Airway epithelial cell (primary cell): Measurements from ENCODE around the gene MAMDC4. TPM values are rescaled to one million over a fixed set of nuclear protein-coding genes. Genes with fewer than 3 reads are reported as not detected.

Source experiments
- total RNA-seq: library from RNA; depleted of rRNA; stranded (reverse); fragments of >200 nt; gene quantifications from 2 replicates; pipeline ENCODE4 v1.2.3, GENCODE V29; 2015

Gene MAMDC4
- 0.74 and 1.4 TPM in 2 replicates for total RNA-seq

GRCh38 chr9:136851941-136852663 is at the start of gene MAMDC4:
Gene MAMDC4 (plus strand): TSS chr9:136852346. CDS start chr9:136852417, 71 bp downstream.

GRCh38 chr9:136807281-136808074 is 44.7 kb upstream of the MAMDC4 start, which contains the start of gene RABL6:
Gene RABL6 (plus strand): TSS chr9:136807948. CDS start chr9:136808197, 249 bp downstream.

GRCh38 chr9:136842380-136842948 is 9.7 kb upstream of the MAMDC4 start, which contains the start of gene AJM1:
Gene AJM1 (plus strand): TSS chr9:136842478. CDS start chr9:136844415, 1,937 bp downstream.

GRCh38 chr9:136849038-136849959 is 2.8 kb upstream of the MAMDC4 start, which contains the start of gene PHPT1:
Gene PHPT1 (plus strand): TSS chr9:136849409. CDS start chr9:136849431, 22 bp downstream.

GRCh38 chr9:136885950-136886578 is 33.9 kb downstream of the MAMDC4 start, which contains the start of gene TRAF2:
Gene TRAF2 (plus strand): TSS chr9:136886516. CDS start chr9:136898741, 12,225 bp downstream.

Other genes with a start within 250 kb of the MAMDC4 start
- 27.7 and 28.8 TPM in 2 replicates for gene EGFL7, start 189.4 kb upstream of the MAMDC4 start, total RNA-seq
- 36.9 and 56.4 TPM in 2 replicates for gene AGPAT2, start 164.9 kb upstream of the MAMDC4 start, total RNA-seq
- gene DIPK1B, start 139.8 kb upstream of the MAMDC4 start, total RNA-seq = 5.3 and 5.5 TPM in 2 replicates
- not detected in 2 replicates for gene LCN10, start 109.4 kb upstream of the MAMDC4 start, total RNA-seq
- gene LCN6, start 103.8 kb upstream of the MAMDC4 start, total RNA-seq = not detected in 2 replicates
- not detected in 2 replicates for gene LCN8, start 94.1 kb upstream of the MAMDC4 start, total RNA-seq
- gene LCN15, start 87.8 kb upstream of the MAMDC4 start, total RNA-seq = not detected in 2 replicates
- gene TMEM141, start 61.0 kb upstream of the MAMDC4 start, total RNA-seq = 163 and 200 TPM in 2 replicates
- 0.42 TPM in 1 of 2 replicates, not detected in the other for gene CCDC183, start 56.0 kb upstream of the MAMDC4 start, total RNA-seq
- gene RABL6, start 44.4 kb upstream of the MAMDC4 start, total RNA-seq = 86.5 and 106 TPM in 2 replicates
- gene AJM1, start 9.9 kb upstream of the MAMDC4 start, total RNA-seq = 1.8 and 2.0 TPM in 2 replicates
- gene PHPT1, start 2.9 kb upstream of the MAMDC4 start, total RNA-seq = 109 and 144 TPM in 2 replicates
- 341 and 351 TPM in 2 replicates for gene EDF1, start 14.0 kb downstream of the MAMDC4 start, total RNA-seq
- gene TRAF2, start 34.2 kb downstream of the MAMDC4 start, total RNA-seq = 11.5 and 16.3 TPM in 2 replicates
- gene FBXW5, start 92.4 kb downstream of the MAMDC4 start, total RNA-seq = 147 and 164 TPM in 2 replicates
- gene C8G, start 92.9 kb downstream of the MAMDC4 start, total RNA-seq = not detected in 2 replicates
- gene LCN12, start 99.9 kb downstream of the MAMDC4 start, total RNA-seq = not detected in 2 replicates
- not detected in 2 replicates for gene PTGDS, start 125.2 kb downstream of the MAMDC4 start, total RNA-seq
- not detected in 2 replicates for gene LCNL1, start 130.6 kb downstream of the MAMDC4 start, total RNA-seq
- gene PAXX, start 140.1 kb downstream of the MAMDC4 start, total RNA-seq = 50.9 and 69.2 TPM in 2 replicates
- gene CLIC3, start 144.2 kb downstream of the MAMDC4 start, total RNA-seq = 179 and 203 TPM in 2 replicates
- gene ABCA2, start 175.9 kb downstream of the MAMDC4 start, total RNA-seq = 11.9 and 15.6 TPM in 2 replicates
- not detected in 2 replicates for gene FUT7, start 179.7 kb downstream of the MAMDC4 start, total RNA-seq
- 36.7 and 39.0 TPM in 2 replicates for gene NPDC1, start 193.8 kb downstream of the MAMDC4 start, total RNA-seq
- 1.1 and 1.4 TPM in 2 replicates for gene ENTPD2, start 201.7 kb downstream of the MAMDC4 start, total RNA-seq
- gene SAPCD2, start 218.2 kb downstream of the MAMDC4 start, total RNA-seq = 31.6 and 31.9 TPM in 2 replicates
- 2.7 and 4.0 TPM in 2 replicates for gene UAP1L1, start 225.2 kb downstream of the MAMDC4 start, total RNA-seq
- gene MAN1B1, start 234.6 kb downstream of the MAMDC4 start, total RNA-seq = 59.0 and 62.8 TPM in 2 replicates